ENCODE results near the gene WHRN. TPM values are rescaled to one million over a fixed set of nuclear protein-coding genes. Genes with fewer than 3 reads are reported as not detected.

WHRN gene
- total RNA-seq, 1 donor from 2014 or later, result 5.2 TPM

DNA sequence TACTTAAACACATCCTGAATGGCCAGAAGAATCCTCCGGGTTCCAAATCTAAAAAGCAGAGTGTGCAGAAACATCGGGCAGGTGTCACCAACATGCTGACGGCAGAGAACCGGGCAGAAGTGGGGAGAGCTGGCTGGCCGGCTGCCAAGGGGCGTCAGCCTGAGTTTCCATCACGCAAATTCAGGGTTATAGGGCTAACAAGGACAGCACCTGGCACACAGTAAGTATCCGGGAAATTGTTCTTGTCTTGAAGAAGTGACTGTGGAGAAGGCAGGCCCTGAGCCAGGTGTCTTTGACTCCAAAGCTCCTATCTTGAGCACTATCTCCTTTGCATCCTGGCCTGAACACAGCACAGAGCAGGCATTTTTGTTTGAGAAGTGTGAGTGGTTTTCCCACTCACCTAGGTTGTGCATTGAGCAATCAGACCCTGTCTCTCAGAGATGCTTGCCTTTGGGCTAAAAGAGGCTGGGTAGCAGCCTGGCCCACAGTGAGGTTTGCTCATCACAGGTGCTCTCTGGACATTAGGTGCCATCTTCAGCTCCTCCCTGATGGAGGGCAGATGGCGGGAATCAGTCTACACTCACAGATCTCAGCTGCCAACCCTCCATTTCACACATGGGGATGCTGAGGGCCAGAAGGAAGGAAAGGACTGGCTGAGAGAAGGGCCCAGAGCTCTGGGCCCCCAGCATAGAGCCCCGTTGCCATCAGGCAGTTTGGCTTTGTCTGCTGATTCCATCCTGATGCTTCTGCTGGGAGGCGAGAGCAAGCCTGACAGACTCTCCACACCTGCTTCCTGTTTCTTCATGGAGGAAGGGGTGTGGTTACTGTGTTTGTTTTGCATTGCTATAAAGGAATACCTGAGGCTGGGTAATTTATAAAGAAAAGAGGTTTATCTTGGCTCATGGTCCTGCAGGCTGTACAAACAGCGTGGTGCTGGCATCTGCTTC, 52.8 kb downstream of the WHRN start:
- no peak overlapping the region for H3K4me3 ChIP-seq (ENCODE audit: low read depth, low read length)
- DNase-seq (ENCODE audit: low read depth), result no peak
- TF ChIP-seq, protein P1, sequence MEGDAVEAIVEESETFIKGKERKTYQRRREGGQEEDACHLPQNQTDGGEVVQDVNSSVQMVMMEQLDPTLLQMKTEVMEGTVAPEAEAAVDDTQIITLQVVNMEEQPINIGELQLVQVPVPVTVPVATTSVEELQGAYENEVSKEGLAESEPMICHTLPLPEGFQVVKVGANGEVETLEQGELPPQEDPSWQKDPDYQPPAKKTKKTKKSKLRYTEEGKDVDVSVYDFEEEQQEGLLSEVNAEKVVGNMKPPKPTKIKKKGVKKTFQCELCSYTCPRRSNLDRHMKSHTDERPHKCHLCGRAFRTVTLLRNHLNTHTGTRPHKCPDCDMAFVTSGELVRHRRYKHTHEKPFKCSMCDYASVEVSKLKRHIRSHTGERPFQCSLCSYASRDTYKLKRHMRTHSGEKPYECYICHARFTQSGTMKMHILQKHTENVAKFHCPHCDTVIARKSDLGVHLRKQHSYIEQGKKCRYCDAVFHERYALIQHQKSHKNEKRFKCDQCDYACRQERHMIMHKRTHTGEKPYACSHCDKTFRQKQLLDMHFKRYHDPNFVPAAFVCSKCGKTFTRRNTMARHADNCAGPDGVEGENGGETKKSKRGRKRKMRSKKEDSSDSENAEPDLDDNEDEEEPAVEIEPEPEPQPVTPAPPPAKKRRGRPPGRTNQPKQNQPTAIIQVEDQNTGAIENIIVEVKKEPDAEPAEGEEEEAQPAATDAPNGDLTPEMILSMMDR (conservative IDR thresholded peaks at IDR 0.05; ENCODE audit: low read depth, low read length), result no peak

DNA sequence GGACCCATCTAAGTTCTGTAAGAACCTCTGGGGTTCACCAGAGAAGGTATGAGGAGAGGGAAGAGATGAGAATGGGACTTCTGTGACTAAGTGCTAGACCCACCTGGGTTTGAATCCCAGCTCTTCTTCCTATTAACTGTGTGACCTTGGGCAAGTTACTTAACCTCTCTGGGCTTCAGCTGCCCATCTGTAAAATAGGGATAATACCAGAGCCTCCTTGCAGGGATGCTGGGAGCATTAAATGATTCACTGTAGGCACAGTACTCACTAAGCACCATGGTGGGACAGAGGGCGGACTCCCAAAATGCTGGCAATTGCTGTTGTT, 53.6 kb downstream of the WHRN start:
- DNase-seq (ENCODE audit: low read depth), result no peak
- H3K4me3 ChIP-seq (ENCODE audit: low read depth, low read length), result no peak overlapping the region
- TF ChIP-seq, protein P1 (conservative IDR thresholded peaks at IDR 0.05; ENCODE audit: low read depth, low read length), result no peak

DNA sequence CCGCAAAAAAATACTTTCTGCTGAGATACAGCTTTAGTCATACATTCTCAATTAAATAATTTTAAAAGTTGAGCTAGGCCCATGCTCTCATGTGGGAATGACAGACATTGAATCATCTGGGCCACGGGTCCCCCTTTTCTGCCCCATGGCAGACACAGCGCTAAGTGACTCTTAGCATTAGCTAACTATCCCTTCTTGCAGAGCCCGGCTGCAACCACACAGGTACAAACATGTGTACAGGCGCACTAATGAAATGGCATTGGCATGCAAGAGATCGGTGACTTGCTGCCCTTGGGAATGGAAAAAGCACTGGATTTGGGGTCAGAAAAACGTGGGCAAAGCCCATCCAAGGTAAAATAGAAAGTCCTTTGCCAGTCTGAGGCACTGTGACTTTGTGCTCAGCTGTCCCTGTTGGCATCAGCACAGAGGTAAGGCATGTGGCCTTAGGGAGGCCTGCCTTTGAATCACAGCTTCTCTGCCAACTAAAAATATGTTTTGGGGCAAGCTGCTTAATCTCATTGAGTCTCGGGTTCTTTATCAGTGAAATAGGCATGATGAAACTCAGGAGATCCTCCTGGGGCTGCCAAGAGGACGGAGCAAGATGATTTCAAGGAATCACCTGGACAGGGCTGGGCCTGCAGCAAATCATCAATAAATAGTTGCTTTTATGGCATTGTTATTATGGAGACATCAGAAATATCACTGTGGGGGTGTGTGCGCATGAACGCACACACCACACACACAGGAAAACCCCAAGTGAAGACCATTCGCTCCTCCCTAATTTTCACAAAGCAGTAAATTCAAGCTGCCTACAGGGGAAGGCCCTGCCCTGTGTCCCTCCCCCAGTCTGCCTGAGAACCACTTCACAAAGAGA, 54.2 kb downstream of the WHRN start:
- no peak overlapping the region for H3K4me3 ChIP-seq (ENCODE audit: low read depth, low read length)
- TF ChIP-seq, protein P1 (conservative IDR thresholded peaks at IDR 0.05; ENCODE audit: low read depth, low read length), result no peak
- DNase-seq (ENCODE audit: low read depth), result no peak

DNA sequence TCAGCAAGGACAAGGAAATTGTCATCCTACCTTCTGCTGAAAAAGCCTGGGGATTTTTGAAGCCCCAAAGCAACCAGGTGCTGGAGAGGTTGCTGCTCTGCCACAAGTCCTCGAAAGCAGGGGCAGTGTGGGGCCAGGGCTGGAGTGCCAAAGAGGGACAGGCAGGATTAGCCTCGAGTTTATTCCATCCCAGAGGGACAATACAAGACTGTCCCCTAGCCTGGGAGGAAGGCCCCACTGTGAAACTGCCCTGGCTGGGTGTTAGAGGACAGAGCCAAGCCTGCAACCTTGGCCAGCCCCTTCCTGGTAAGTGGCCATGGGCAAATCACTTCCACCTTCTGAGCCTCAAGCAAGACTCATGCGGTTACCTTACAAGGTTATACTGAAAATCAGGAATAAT, 55.1 kb downstream of the WHRN start:
- H3K4me3 ChIP-seq (ENCODE audit: low read depth, low read length), result no peak overlapping the region
- DNase-seq (ENCODE audit: low read depth), result no peak
- TF ChIP-seq, protein P1 (conservative IDR thresholded peaks at IDR 0.05; ENCODE audit: low read depth, low read length), result no peak

DNA sequence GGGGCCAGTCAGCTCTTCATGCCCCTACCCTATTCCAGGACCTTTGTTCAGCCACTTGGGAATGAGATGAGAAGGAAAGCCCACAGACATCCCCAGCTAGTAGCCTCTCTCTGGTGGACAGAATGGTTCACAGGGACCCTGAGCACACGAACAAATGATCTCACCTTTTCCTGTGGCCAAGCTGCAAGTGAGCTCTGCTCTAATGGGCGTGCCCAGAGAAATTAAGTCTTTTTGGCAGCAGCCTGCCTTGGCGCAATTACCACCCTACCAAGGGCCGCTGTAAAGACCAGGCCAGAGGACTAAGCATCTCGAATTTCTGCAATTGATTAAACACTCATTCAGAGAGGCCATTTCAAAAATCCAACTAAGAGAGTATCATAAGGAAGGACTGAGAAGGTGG, 56.0 kb downstream of the WHRN start:
- H3K4me3 ChIP-seq (ENCODE audit: low read depth, low read length), result no peak overlapping the region
- DNase-seq (ENCODE audit: low read depth), result no peak
- TF ChIP-seq, protein P1 (conservative IDR thresholded peaks at IDR 0.05; ENCODE audit: low read depth, low read length), result no peak

DNA sequence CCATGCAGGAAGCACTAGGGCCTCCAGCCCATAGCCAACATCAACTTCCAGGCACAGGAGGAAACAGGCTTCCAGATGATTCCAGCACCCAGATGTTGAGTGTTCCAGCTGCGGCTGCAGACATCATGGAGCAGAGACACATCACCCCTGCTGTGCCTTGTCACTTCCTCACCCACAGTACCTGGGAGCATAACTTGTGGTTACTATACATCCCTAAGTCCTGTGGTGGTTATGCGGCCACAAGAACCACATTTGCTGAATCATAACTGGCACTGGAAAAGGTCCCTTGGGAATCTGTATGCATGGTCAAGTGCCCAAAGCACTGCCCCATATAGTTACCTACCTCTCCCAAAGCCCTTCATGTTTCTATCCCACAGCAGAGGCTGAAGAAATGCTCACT, 56.6 kb downstream of the WHRN start:
- no peak overlapping the region for H3K4me3 ChIP-seq (ENCODE audit: low read depth, low read length)
- TF ChIP-seq, protein P1 (conservative IDR thresholded peaks at IDR 0.05; ENCODE audit: low read depth, low read length), result no peak
- DNase-seq (ENCODE audit: low read depth), result no peak

Measured in epithelial cell of proximal tubule (primary cell).